Measurements from ENCODE around the gene CETN1. TPM values are rescaled to one million over a fixed set of nuclear protein-coding genes. Genes with fewer than 3 reads are reported as not detected.
A peak's percentile ranks its signal among the peaks of the same experiment; 100 is the strongest.

CETN1 gene
- total and polyA plus RNA-seq, 4 experiments from 2014 or later, result not detected

GRCh38 chr18:577643-578375 lies 2.4 kb upstream of the CETN1 start:
- no peaks in the 10 kb centered on the region for H3K36me3 ChIP-seq (ENCODE audit: insufficient read depth, low read length)
- no peaks in the 10 kb centered on the region for H3K4me1 Mint-ChIP-seq
- H3K9me3 Mint-ChIP-seq, result no peaks in the 10 kb centered on the region
- CTCF ChIA-PET (ENCODE audit: partially characterized antibody), result no interaction called here
- no peaks in the 10 kb centered on the region for H3K36me3 Mint-ChIP-seq
- H3K4me3 ChIP-seq (ENCODE audit: low read length in 2 of 2), result no peak overlapping the region
- peaks cover 2 to 4% of the 10 kb centered on the region in 2 donors for H3K27me3 Mint-ChIP-seq
- no peaks in the 10 kb centered on the region for H3K9me3 ChIP-seq (ENCODE audit: control insufficient read depth in 1 of 2, low read length in 2 of 2)
- POLR2A ChIA-PET (ENCODE audit: partially characterized antibody), result no interaction called here
- no peaks in the 10 kb centered on the region for H3K4me1 ChIP-seq (ENCODE audit: insufficient read depth, low read length)
- H3K27ac Mint-ChIP-seq, result no peak overlapping the region
- H3K4me3 Mint-ChIP-seq, result no peak overlapping the region
- no peak for DNase-seq
- no peak overlapping the region for H3K27ac ChIP-seq (ENCODE audit: low read depth, low read length)
- no peaks in the 10 kb centered on the region for H3K27me3 ChIP-seq (ENCODE audit: insufficient read depth, low read length)
- intact Hi-C loops (cut with micrococcal nuclease), result no loop called here

GRCh38 chr18:579238-579637 lies 942 bp upstream of the CETN1 start:
- H3K27me3 ChIP-seq (ENCODE audit: insufficient read depth, low read length), result no peaks in the 10 kb centered on the region
- H3K9me3 ChIP-seq (ENCODE audit: control insufficient read depth in 1 of 2, low read length in 2 of 2), result no peaks in the 10 kb centered on the region
- H3K9me3 Mint-ChIP-seq, result no peaks in the 10 kb centered on the region
- no peaks in the 10 kb centered on the region for H3K36me3 Mint-ChIP-seq
- H3K36me3 ChIP-seq (ENCODE audit: insufficient read depth, low read length), result no peaks in the 10 kb centered on the region
- DNase-seq, result no peak
- no peak overlapping the region for H3K27ac ChIP-seq (ENCODE audit: low read depth, low read length)
- H3K27ac Mint-ChIP-seq, result no peak overlapping the region
- H3K4me1 ChIP-seq (ENCODE audit: insufficient read depth, low read length), result no peaks in the 10 kb centered on the region
- peaks cover 2 to 4% of the 10 kb centered on the region in 2 donors for H3K27me3 Mint-ChIP-seq
- ChIA-PET CTCF (ENCODE audit: partially characterized antibody) (no interaction called here), POLR2A (ENCODE audit: partially characterized antibody) (no interaction called here)
- no peak overlapping the region for H3K4me3 ChIP-seq (ENCODE audit: low read length in 2 of 2)
- intact Hi-C loops (cut with micrococcal nuclease), result no loop called here
- no peaks in the 10 kb centered on the region for H3K4me1 Mint-ChIP-seq
- no peak overlapping the region for H3K4me3 Mint-ChIP-seq

GRCh38 chr18:581096-581495 lies 916 bp downstream of the CETN1 start:
- H3K4me3 Mint-ChIP-seq, result no peak overlapping the region
- DNase-seq, result no peak
- peaks cover 0 to 1% of the 10 kb centered on the region in 2 donors for H3K27me3 Mint-ChIP-seq
- Histone ChIP-seq H3K27me3 (ENCODE audit: insufficient read depth, low read length) (no peaks in the 10 kb centered on the region), H3K9me3 (ENCODE audit: control insufficient read depth in 1 of 2, low read length in 2 of 2) (no peaks in the 10 kb centered on the region), H3K27ac (ENCODE audit: low read depth, low read length) (no peak overlapping the region), H3K4me3 (ENCODE audit: low read length in 2 of 2) (no peak overlapping the region), H3K4me1 (ENCODE audit: insufficient read depth, low read length) (no peaks in the 10 kb centered on the region), H3K36me3 (ENCODE audit: insufficient read depth, low read length) (no peaks in the 10 kb centered on the region)
- ChIA-PET POLR2A (ENCODE audit: partially characterized antibody) (no interaction called here), CTCF (ENCODE audit: partially characterized antibody) (no interaction called here)
- H3K4me1 Mint-ChIP-seq, result no peaks in the 10 kb centered on the region
- H3K9me3 Mint-ChIP-seq, result no peaks in the 10 kb centered on the region
- H3K36me3 Mint-ChIP-seq, result no peaks in the 10 kb centered on the region
- no peak overlapping the region for H3K27ac Mint-ChIP-seq
- intact Hi-C loops (cut with micrococcal nuclease), result no loop called here

- H3K36me3 Mint-ChIP-seq, result no peaks in the 10 kb centered on the region
- peaks cover 0 to 1% of the 10 kb centered on the region in 2 donors for H3K27me3 Mint-ChIP-seq
- intact Hi-C loops (cut with micrococcal nuclease), result no loop called here
- H3K36me3 ChIP-seq (ENCODE audit: insufficient read depth, low read length), result no peaks in the 10 kb centered on the region
- H3K4me1 Mint-ChIP-seq, result no peaks in the 10 kb centered on the region
- no peak for DNase-seq
- no peak overlapping the region for H3K27ac ChIP-seq (ENCODE audit: low read depth, low read length)
- no peaks in the 10 kb centered on the region for H3K4me1 ChIP-seq (ENCODE audit: insufficient read depth, low read length)
- ChIA-PET POLR2A (ENCODE audit: partially characterized antibody) (no interaction called here), CTCF (ENCODE audit: partially characterized antibody) (no interaction called here)
- H3K4me3 ChIP-seq (ENCODE audit: low read length in 2 of 2), result no peak overlapping the region
- no peaks in the 10 kb centered on the region for H3K27me3 ChIP-seq (ENCODE audit: insufficient read depth, low read length)
- H3K9me3 ChIP-seq (ENCODE audit: control insufficient read depth in 1 of 2, low read length in 2 of 2), result no peaks in the 10 kb centered on the region
- H3K27ac Mint-ChIP-seq, result no peak overlapping the region
- no peaks in the 10 kb centered on the region for H3K9me3 Mint-ChIP-seq
- no peak overlapping the region for H3K4me3 Mint-ChIP-seq
Observed at GRCh38 chr18:582465-582864, 2.3 kb downstream of the CETN1 start.

- Histone ChIP-seq H3K4me1 (ENCODE audit: insufficient read depth, low read length) (peaks cover 11% of the 10 kb centered on the region), H3K36me3 (ENCODE audit: insufficient read depth, low read length) (no peaks in the 10 kb centered on the region), H3K4me3 (ENCODE audit: low read length in 2 of 2) (no peak overlapping the region), H3K27me3 (ENCODE audit: insufficient read depth, low read length) (no peaks in the 10 kb centered on the region), H3K27ac (ENCODE audit: low read depth, low read length) (no peak overlapping the region), H3K9me3 (ENCODE audit: control insufficient read depth in 1 of 2, low read length in 2 of 2) (no peaks in the 10 kb centered on the region)
- no peak for DNase-seq
- CTCF ChIA-PET (ENCODE audit: partially characterized antibody), result no interaction called here
- H3K9me3 Mint-ChIP-seq, result peaks cover 2 to 17% (median 5%) of the 10 kb centered on the region in 8 donors
- POLR2A ChIA-PET (ENCODE audit: partially characterized antibody), result no interaction called here
- peaks cover 0 to 4% of the 10 kb centered on the region in 2 donors for H3K36me3 Mint-ChIP-seq
- peaks cover 3 to 15% of the 10 kb centered on the region in 2 donors for H3K27me3 Mint-ChIP-seq
- H3K4me1 Mint-ChIP-seq, result peaks cover 3 to 14% (median 5%) of the 10 kb centered on the region in 4 donors
- H3K27ac Mint-ChIP-seq, result no peak overlapping the region
- H3K4me3 Mint-ChIP-seq, result no peak overlapping the region
- intact Hi-C loops (cut with micrococcal nuclease), result no loop called here
Observed at GRCh38 chr18:595068-595467, 14.9 kb downstream of the CETN1 start.

GRCh38 chr18:595571-595970 lies 15.4 kb downstream of the CETN1 start:
- Mint-ChIP-seq H3K27me3 (peaks cover 6 to 20% of the 10 kb centered on the region in 2 donors), H3K4me1 (peaks cover 3 to 14% (median 5%) of the 10 kb centered on the region in 4 donors), H3K36me3 (no peaks in the 10 kb centered on the region), H3K4me3 (peak overlapping the region in 2 of 8 donors; percentile 27 to 57), H3K9me3 (peaks cover 0 to 12% (median 3%) of the 10 kb centered on the region in 8 donors), H3K27ac (peak overlapping the region in 1 of 7 donors; percentile 82)
- H3K27me3 ChIP-seq (ENCODE audit: insufficient read depth, low read length), result no peaks in the 10 kb centered on the region
- no peak for DNase-seq
- H3K4me3 ChIP-seq (ENCODE audit: low read length in 2 of 2), result no peak overlapping the region
- H3K27ac ChIP-seq (ENCODE audit: low read depth, low read length), result no peak overlapping the region
- H3K4me1 ChIP-seq (ENCODE audit: insufficient read depth, low read length), result peaks cover 11% of the 10 kb centered on the region
- ChIA-PET CTCF (ENCODE audit: partially characterized antibody) (no interaction called here), POLR2A (ENCODE audit: partially characterized antibody) (no interaction called here)
- H3K36me3 ChIP-seq (ENCODE audit: insufficient read depth, low read length), result no peaks in the 10 kb centered on the region
- intact Hi-C loops (cut with micrococcal nuclease), result no loop called here
- H3K9me3 ChIP-seq (ENCODE audit: control insufficient read depth in 1 of 2, low read length in 2 of 2), result no peaks in the 10 kb centered on the region

- ChIA-PET POLR2A (ENCODE audit: partially characterized antibody) (no interaction called here), CTCF (ENCODE audit: partially characterized antibody) (no interaction called here)
- Histone ChIP-seq H3K4me3 (ENCODE audit: low read length in 2 of 2) (no peak overlapping the region), H3K27me3 (ENCODE audit: insufficient read depth, low read length) (no peaks in the 10 kb centered on the region), H3K4me1 (ENCODE audit: insufficient read depth, low read length) (peaks cover 11% of the 10 kb centered on the region), H3K27ac (ENCODE audit: low read depth, low read length) (no peak overlapping the region), H3K9me3 (ENCODE audit: control insufficient read depth in 1 of 2, low read length in 2 of 2) (no peaks in the 10 kb centered on the region), H3K36me3 (ENCODE audit: insufficient read depth, low read length) (no peaks in the 10 kb centered on the region)
- no peak for DNase-seq
- intact Hi-C loops (cut with micrococcal nuclease), result no loop called here
- peak overlapping the region in 6 of 7 donors; percentile 25 to 82 (median 80) for H3K27ac Mint-ChIP-seq
- peak overlapping the region in 5 of 8 donors; percentile 36 to 59 (median 49) for H3K4me3 Mint-ChIP-seq
- peaks cover 0 to 7% (median 2%) of the 10 kb centered on the region in 8 donors for H3K9me3 Mint-ChIP-seq
- H3K36me3 Mint-ChIP-seq, result no peaks in the 10 kb centered on the region
- peaks cover 3 to 14% (median 5%) of the 10 kb centered on the region in 4 donors for H3K4me1 Mint-ChIP-seq
- peaks cover 6 to 25% of the 10 kb centered on the region in 2 donors for H3K27me3 Mint-ChIP-seq
Observed at GRCh38 chr18:596288-596881, 16.2 kb downstream of the CETN1 start.
